Endothelial cell of umbilical vein (primary cell): ENCODE results near the gene APC2.

Source experiments
- CTCF ChIP-seq, 2 donors: IDR thresholded peaks; 1 replicate in 1 of 2; 2 replicates in 1 of 2; pipeline ENCODE4 v1.5.1; 2011; ENCODE audit warnings: low read length in 2 of 2, mild to moderate bottlenecking in 2 of 2, moderate library complexity in 2 of 2, control low read depth in 1 of 2, inconsistent platforms in 1 of 2, low read depth in 1 of 2; ENCODE audit not compliant: insufficient read depth in 1 of 2; ENCODE audit errors: extremely low read depth in 1 of 2
- EZH2 ChIP-seq: IDR thresholded peaks from 2 replicates; pipeline ENCODE4 v1.6.1; 2012; ENCODE audit warnings: borderline replicate concordance, low read depth, mild to moderate bottlenecking, moderate library complexity, low read length, inconsistent platforms; ENCODE audit not compliant: severe bottlenecking
- JUN ChIP-seq: IDR thresholded peaks from 2 replicates; pipeline ENCODE4 v1.6.1; 2011; ENCODE audit warnings: borderline replicate concordance, low read depth; ENCODE audit not compliant: insufficient read length, insufficient read depth
- MAX ChIP-seq: IDR thresholded peaks from 2 replicates; pipeline ENCODE4 v1.6.1; 2011; ENCODE audit not compliant: insufficient read depth, insufficient read length
- MYC ChIP-seq: IDR thresholded peaks from one replicate; pipeline ENCODE4 v1.6.1; 2011; ENCODE audit warnings: mild to moderate bottlenecking, low read depth, low read length
- POLR2A ChIP-seq: IDR thresholded peaks from 2 replicates; pipeline ENCODE4 v1.6.1; 2012; ENCODE audit warnings: low read depth, mild to moderate bottlenecking, control low read depth, low read length
- POLR2AphosphoS5 ChIP-seq: IDR thresholded peaks from 2 replicates; pipeline ENCODE4 v1.6.1; 2012; ENCODE audit warnings: low read depth, mild to moderate bottlenecking, control low read depth, low read length, moderate library complexity; ENCODE audit not compliant: insufficient read depth

GRCh38 chr19:1434040-1434366, 15.9 kb upstream of the APC2 start:
- no peak for TF ChIP-seq POLR2A
- TF ChIP-seq POLR2AphosphoS5 = no peak
- TF ChIP-seq MYC = no peak
- TF ChIP-seq CTCF (IDR thresholded peaks at IDR 0.05; ENCODE audit: extremely low read depth in 1 of 2, insufficient read depth in 1 of 2, low read depth in 1 of 2, low read length in 2 of 2) = no peak
- no peak for TF ChIP-seq EZH2
- TF ChIP-seq JUN = no peak
- no peak for TF ChIP-seq MAX
